Keratinocyte (primary cell): ENCODE measurements around the gene FSIP1.

Experiments
- EZH2 ChIP-seq: IDR thresholded peaks from one replicate; pipeline ENCODE4 v1.6.1; 2012; ENCODE audit warnings: inconsistent platforms, mild to moderate bottlenecking, low read length, moderate library complexity
- TF ChIP-seq, protein P1 (sequence below), 3 experiments: IDR thresholded peaks in 1 of 3; conservative IDR thresholded peaks in 1 of 3; optimal IDR thresholded peaks in 1 of 3; 2 replicates in 2 of 3; 3 replicates in 1 of 3; pipeline versions ENCODE3 to v1.5.1; 2011; ENCODE audit warnings: low read length in 3 of 3, mild to moderate bottlenecking in 3 of 3, moderate library complexity in 2 of 3, control low read depth in 1 of 3, inconsistent platforms in 1 of 3; ENCODE audit not compliant: insufficient read depth in 2 of 3; ENCODE audit errors: extremely low read depth in 1 of 3

- TF ChIP-seq, protein P1, sequence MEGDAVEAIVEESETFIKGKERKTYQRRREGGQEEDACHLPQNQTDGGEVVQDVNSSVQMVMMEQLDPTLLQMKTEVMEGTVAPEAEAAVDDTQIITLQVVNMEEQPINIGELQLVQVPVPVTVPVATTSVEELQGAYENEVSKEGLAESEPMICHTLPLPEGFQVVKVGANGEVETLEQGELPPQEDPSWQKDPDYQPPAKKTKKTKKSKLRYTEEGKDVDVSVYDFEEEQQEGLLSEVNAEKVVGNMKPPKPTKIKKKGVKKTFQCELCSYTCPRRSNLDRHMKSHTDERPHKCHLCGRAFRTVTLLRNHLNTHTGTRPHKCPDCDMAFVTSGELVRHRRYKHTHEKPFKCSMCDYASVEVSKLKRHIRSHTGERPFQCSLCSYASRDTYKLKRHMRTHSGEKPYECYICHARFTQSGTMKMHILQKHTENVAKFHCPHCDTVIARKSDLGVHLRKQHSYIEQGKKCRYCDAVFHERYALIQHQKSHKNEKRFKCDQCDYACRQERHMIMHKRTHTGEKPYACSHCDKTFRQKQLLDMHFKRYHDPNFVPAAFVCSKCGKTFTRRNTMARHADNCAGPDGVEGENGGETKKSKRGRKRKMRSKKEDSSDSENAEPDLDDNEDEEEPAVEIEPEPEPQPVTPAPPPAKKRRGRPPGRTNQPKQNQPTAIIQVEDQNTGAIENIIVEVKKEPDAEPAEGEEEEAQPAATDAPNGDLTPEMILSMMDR (optimal IDR thresholded peaks at IDR 0.05 in 1 of 3, IDR thresholded peaks at IDR 0.05 in 1 of 3, conservative IDR thresholded peaks at IDR 0.05 in 1 of 3; ENCODE audit: extremely low read depth in 1 of 3, insufficient read depth in 2 of 3, low read length in 3 of 3) = peak in 2 of 3 experiments; percentile 49 to 54
- TF ChIP-seq EZH2 = no peak
Measured at GRCh38 chr15:39583596-39584265, 198.9 kb downstream of the FSIP1 start.
